Body of pancreas (tissue), 4 donors: ENCODE results near the gene SEMA6A. TPM values are rescaled to one million over a fixed set of nuclear protein-coding genes. Genes with fewer than 3 reads are reported as not detected.

Experiments used
- ATAC-seq: fragments of 150-250 bp; one replicate; pipeline ENCODE4 v1.9.1; 2016
- DNase-seq, 4 donors: peaks; one replicate each; pipeline ENCODE4 v3.0.0-alpha.2; 2019
- H3K27ac ChIP-seq, 4 donors: fragments of 200-600 bp; sonication (generic); 1 replicate in 3 of 4; 2 replicates in 1 of 4; pipeline versions ENCODE4 v1.5.1 to v1.6.1; 2016 to 2019; ENCODE audit warnings: mild to moderate bottlenecking in 1 of 4, mixed read lengths in 1 of 4, moderate library complexity in 1 of 4
- H3K27me3 ChIP-seq, 2 donors: fragments of 200-600 bp; sonication (generic); one replicate each; pipeline ENCODE4 v1.6.0; 2016; ENCODE audit warnings: mild to moderate bottlenecking in 1 of 2
- H3K36me3 ChIP-seq, 2 donors: fragments of 200-600 bp; sonication (generic); replicated peaks in 1 of 2; 2 replicates each; pipeline ENCODE4 v1.5.1; 2016; ENCODE audit warnings: low read depth in 2 of 2; ENCODE audit not compliant: insufficient read depth in 1 of 2
- H3K4me1 ChIP-seq: fragments of 200-600 bp; sonication (generic); one replicate; pipeline ENCODE4 v1.6.0; 2016
- H3K4me3 ChIP-seq, 2 donors: fragments of 200-600 bp; sonication (generic); 1 replicate in 1 of 2; 2 replicates in 1 of 2; pipeline ENCODE4 v1.5.1; 2016 to 2019
- H3K9me3 ChIP-seq, 3 donors: fragments of 200-600 bp; sonication (generic); 1 replicate in 2 of 3; 2 replicates in 1 of 3; pipeline ENCODE4 v1.5.1; 2016
- POLR2A ChIP-seq, 3 donors: fragments of 450-650 bp; IDR thresholded peaks; one replicate each; pipeline ENCODE4 v1.6.1; 2016; ENCODE audit warnings: antibody characterized with exemption in 3 of 3, mild to moderate bottlenecking in 2 of 3
- WGBS, 2 donors: methylation state at CpG; one replicate each; pipeline ENCODE4 v1.1.5; 2017; 5-methylcytosine and 5-hydroxymethylcytosine counted together
- intact Hi-C: fragments of 100-400 bp; cut with DNase I; formaldehyde crosslinking; loops from one replicate; pipeline ENCODE4 v1.15.1; 2023
- total RNA-seq, 2 donors: library from RNA; depleted of rRNA; stranded (reverse); fragments of >200 nt; gene quantifications; one replicate each; pipeline ENCODE4 v1.1.0, GENCODE V29; 2016
- TF ChIP-seq, protein P1 (sequence below), 7 experiments: fragments of 450-650 bp in 4 of 7; fragments of 200-600 bp in 3 of 7; sonication (generic) in 3 of 7; IDR thresholded peaks; one replicate each; pipeline ENCODE4 v1.5.1; 2016 to 2019; ENCODE audit warnings: antibody characterized with exemption in 7 of 7

Gene SEMA6A
- total RNA-seq, 2 donors from 2014 or later = 18.7 to 25.1 TPM

DNA sequence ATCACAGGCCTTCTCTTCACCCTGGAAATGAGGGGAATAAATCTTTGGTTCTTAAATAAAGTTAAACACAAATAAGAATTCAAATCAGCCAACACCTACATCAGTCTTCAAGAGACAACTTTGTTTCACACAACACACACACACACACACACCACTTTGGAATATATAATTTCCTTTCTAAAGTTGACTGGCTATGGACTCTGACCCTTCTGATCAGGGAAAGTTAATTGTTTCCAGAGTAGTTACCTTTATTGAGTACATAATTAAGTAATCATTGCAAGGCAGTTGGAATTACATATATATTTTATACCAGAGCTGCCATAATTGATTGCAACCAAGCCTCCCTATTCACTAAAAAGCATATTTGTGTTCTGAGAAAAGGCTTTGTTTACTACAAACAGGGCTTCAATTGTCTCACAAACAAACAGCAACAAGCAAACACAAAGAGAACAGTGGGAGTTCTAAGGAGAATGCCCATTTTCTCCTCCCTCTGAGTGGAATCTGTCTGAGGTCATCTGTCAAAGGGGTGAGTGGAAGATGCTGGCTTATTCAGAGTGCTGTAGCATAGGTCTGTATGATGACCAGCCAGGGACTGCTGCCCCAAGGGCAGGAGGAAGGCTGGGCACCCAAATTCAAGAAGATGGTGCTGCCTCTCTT lies 136.6 kb downstream of the SEMA6A start:
- H3K4me1 ChIP-seq = peaks cover 6% of the 10 kb centered on the region
- no peak for DNase-seq
- no peak overlapping the region for H3K4me3 ChIP-seq
- ATAC-seq = no peak
- TF ChIP-seq, protein P1, sequence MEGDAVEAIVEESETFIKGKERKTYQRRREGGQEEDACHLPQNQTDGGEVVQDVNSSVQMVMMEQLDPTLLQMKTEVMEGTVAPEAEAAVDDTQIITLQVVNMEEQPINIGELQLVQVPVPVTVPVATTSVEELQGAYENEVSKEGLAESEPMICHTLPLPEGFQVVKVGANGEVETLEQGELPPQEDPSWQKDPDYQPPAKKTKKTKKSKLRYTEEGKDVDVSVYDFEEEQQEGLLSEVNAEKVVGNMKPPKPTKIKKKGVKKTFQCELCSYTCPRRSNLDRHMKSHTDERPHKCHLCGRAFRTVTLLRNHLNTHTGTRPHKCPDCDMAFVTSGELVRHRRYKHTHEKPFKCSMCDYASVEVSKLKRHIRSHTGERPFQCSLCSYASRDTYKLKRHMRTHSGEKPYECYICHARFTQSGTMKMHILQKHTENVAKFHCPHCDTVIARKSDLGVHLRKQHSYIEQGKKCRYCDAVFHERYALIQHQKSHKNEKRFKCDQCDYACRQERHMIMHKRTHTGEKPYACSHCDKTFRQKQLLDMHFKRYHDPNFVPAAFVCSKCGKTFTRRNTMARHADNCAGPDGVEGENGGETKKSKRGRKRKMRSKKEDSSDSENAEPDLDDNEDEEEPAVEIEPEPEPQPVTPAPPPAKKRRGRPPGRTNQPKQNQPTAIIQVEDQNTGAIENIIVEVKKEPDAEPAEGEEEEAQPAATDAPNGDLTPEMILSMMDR (IDR thresholded peaks at IDR 0.05) = no peak
- no peak for TF ChIP-seq POLR2A (IDR thresholded peaks at IDR 0.05)
- H3K9me3 ChIP-seq = no peaks in the 10 kb centered on the region
- no peak overlapping the region for H3K27ac ChIP-seq
- intact Hi-C loops = no loop called here
- no peaks in the 10 kb centered on the region for H3K27me3 ChIP-seq
- H3K36me3 ChIP-seq = no peaks in the 10 kb centered on the region

DNA sequence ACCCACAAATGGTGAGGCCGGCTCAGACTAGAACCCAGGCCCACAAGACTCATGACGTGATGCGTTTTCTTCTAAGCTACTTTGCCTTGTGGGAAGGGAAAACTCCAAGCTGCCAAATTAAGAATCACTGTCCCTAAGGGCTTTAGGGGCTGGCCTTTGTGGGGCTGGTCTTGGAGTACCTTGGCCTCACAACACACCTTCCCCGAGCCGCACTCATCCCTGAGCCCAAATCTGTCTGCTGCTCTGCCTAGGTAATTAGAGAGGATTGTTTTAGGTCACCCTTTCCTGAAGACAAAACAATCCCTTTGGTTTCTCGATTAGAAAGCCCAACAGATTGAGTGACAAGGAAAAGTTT lies 137.3 kb downstream of the SEMA6A start:
- no peak overlapping the region for H3K27ac ChIP-seq
- DNase-seq = no peak
- 85 to 88% methylated on average over 6 of the region's 6 CpGs for WGBS, 2 donors
- H3K36me3 ChIP-seq = no peaks in the 10 kb centered on the region
- H3K4me1 ChIP-seq = peaks cover 4% of the 10 kb centered on the region
- TF ChIP-seq POLR2A (IDR thresholded peaks at IDR 0.05) = no peak
- TF ChIP-seq, protein P1 (IDR thresholded peaks at IDR 0.05) = no peak
- intact Hi-C loops = no loop called here
- no peaks in the 10 kb centered on the region for H3K27me3 ChIP-seq
- no peak for ATAC-seq
- no peaks in the 10 kb centered on the region for H3K9me3 ChIP-seq
- H3K4me3 ChIP-seq = no peak overlapping the region

- Histone ChIP-seq H3K27ac (no peak overlapping the region), H3K9me3 (no peaks in the 10 kb centered on the region), H3K4me1 (no peaks in the 10 kb centered on the region), H3K36me3 (no peaks in the 10 kb centered on the region), H3K27me3 (no peaks in the 10 kb centered on the region), H3K4me3 (no peak overlapping the region)
- ATAC-seq (no peak), DNase-seq (no peak)
- 75 to 76% methylated on average over 5 of the region's 5 CpGs for WGBS, 2 donors
- TF ChIP-seq, protein P1 (IDR thresholded peaks at IDR 0.05) = no peak
- no peak for TF ChIP-seq POLR2A (IDR thresholded peaks at IDR 0.05)
- intact Hi-C loops = no loop called here
Measured at GRCh38 chr5:116436674-116437350, 137.8 kb downstream of the SEMA6A start.

DNA sequence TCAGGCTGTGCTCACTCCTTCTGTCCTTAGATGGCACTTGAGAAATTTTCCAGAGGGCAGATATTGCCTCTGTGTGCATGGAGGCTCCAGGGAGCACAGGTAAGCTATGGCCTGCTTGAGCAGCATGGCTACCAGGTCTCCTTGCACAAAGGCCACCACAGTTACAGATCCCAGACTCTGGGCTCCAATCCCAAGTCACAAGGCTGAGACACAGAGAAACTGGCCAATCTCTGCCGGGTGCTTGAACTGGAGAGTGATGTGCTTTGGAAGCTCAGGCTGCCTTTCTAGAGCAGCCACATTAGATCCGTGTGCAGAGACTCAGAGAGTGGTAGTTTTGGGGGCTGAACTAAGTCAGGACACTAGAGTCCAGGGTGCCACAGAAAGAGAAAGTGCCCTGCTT lies 145.7 kb downstream of the SEMA6A start:
- DNase-seq (no peak), ATAC-seq (no peak)
- Histone ChIP-seq H3K36me3 (no peaks in the 10 kb centered on the region), H3K27ac (no peak overlapping the region), H3K4me3 (no peak overlapping the region), H3K4me1 (no peaks in the 10 kb centered on the region), H3K27me3 (no peaks in the 10 kb centered on the region), H3K9me3 (no peaks in the 10 kb centered on the region)
- WGBS, 2 donors = 0 to 58% methylated on average over 1 to 2 of the region's 2 CpGs
- TF ChIP-seq POLR2A (IDR thresholded peaks at IDR 0.05) = no peak
- TF ChIP-seq, protein P1 (IDR thresholded peaks at IDR 0.05) = no peak
- intact Hi-C loops = no loop called here

GRCh38 chr5:116428413-116428812 lies 146.2 kb downstream of the SEMA6A start:
- TF ChIP-seq, protein P1 (IDR thresholded peaks at IDR 0.05) = no peak
- TF ChIP-seq POLR2A (IDR thresholded peaks at IDR 0.05) = no peak
- DNase-seq (no peak), ATAC-seq (no peak)
- H3K36me3 ChIP-seq = no peaks in the 10 kb centered on the region
- no peaks in the 10 kb centered on the region for H3K27me3 ChIP-seq
- H3K9me3 ChIP-seq = no peaks in the 10 kb centered on the region
- 90 to 94% methylated on average over 2 of the region's 2 CpGs for WGBS, 2 donors
- no peak overlapping the region for H3K4me3 ChIP-seq
- no peak overlapping the region for H3K27ac ChIP-seq
- H3K4me1 ChIP-seq = no peaks in the 10 kb centered on the region
- intact Hi-C loops = no loop called here
